CD14-positive monocyte (primary cell): ENCODE results near the gene TSSK6. TPM values are rescaled to one million over a fixed set of nuclear protein-coding genes. Genes with fewer than 3 reads are reported as not detected.

Experiments
- DNase-seq, 3 donors: peaks; one replicate each; pipeline ENCODE4 v3.0.0-alpha.2; 2011 to 2022
- H2AFZ ChIP-seq: 2 replicates; pipeline ENCODE4 v1.6.0; 2012; ENCODE audit warnings: mild to moderate bottlenecking, low read depth, low read length, inconsistent platforms; ENCODE audit not compliant: insufficient read depth, poor library complexity, severe bottlenecking
- H3K27ac ChIP-seq, 2 donors: 1 replicate in 1 of 2; 2 replicates in 1 of 2; pipeline ENCODE4 v1.5.1; 2012 to 2013; ENCODE audit warnings: low read length in 2 of 2, control low read depth in 1 of 2, inconsistent platforms in 1 of 2, low read depth in 1 of 2, mild to moderate bottlenecking in 1 of 2
- H3K27me3 ChIP-seq, 2 donors: one replicate each; pipeline versions ENCODE4 v1.6.0 to v1.6.1; 2011 to 2013; ENCODE audit warnings: low read length in 2 of 2; ENCODE audit not compliant: control insufficient read depth in 2 of 2, insufficient read depth in 2 of 2
- H3K36me3 ChIP-seq, 2 donors: replicated peaks in 1 of 2; 1 replicate in 1 of 2; 2 replicates in 1 of 2; pipeline versions ENCODE4 v1.5.1 to v1.6.1; 2012 to 2013; ENCODE audit warnings: low read length in 2 of 2, control low read depth in 1 of 2, inconsistent platforms in 1 of 2, mild to moderate bottlenecking in 1 of 2; ENCODE audit not compliant: insufficient read depth in 2 of 2, control insufficient read depth in 1 of 2
- H3K4me1 ChIP-seq, 2 donors: 1 replicate in 1 of 2; 2 replicates in 1 of 2; pipeline versions ENCODE4 v1.5.1 to v1.6.1; 2012 to 2013; ENCODE audit warnings: low read length in 2 of 2, control low read depth in 1 of 2, inconsistent platforms in 1 of 2, mild to moderate bottlenecking in 1 of 2, moderate library complexity in 1 of 2; ENCODE audit not compliant: insufficient read depth in 2 of 2, control insufficient read depth in 1 of 2
- H3K4me2 ChIP-seq: replicated peaks from 2 replicates; pipeline ENCODE3; 2012; ENCODE audit warnings: low read length, moderate library complexity, mild to moderate bottlenecking; ENCODE audit not compliant: poor library complexity, severe bottlenecking; ENCODE audit errors: extremely low read depth
- H3K4me3 ChIP-seq, 3 experiments: fragments of 200-600 bp in 1 of 3; sonication (generic) in 1 of 3; replicated peaks in 1 of 3; 1 replicate in 2 of 3; 2 replicates in 1 of 3; pipeline ENCODE4 v1.5.1; 2011 to 2013; ENCODE audit warnings: low read length in 3 of 3, mild to moderate bottlenecking in 3 of 3, control low read depth in 2 of 3, low read depth in 2 of 3, inconsistent platforms in 1 of 3, moderate library complexity in 1 of 3
- H3K79me2 ChIP-seq: 2 replicates; pipeline ENCODE4 v1.6.0; 2012; ENCODE audit warnings: mild to moderate bottlenecking, control low read depth, inconsistent platforms, low read length, moderate library complexity; ENCODE audit not compliant: insufficient read depth
- H3K9ac ChIP-seq: 2 replicates; pipeline ENCODE4 v1.6.0; 2017; ENCODE audit warnings: low read length, mild to moderate bottlenecking; ENCODE audit not compliant: insufficient read depth, poor library complexity, severe bottlenecking
- H3K9me3 ChIP-seq, 2 donors: replicated peaks in 1 of 2; 1 replicate in 1 of 2; 2 replicates in 1 of 2; pipeline versions ENCODE4 v1.5.1 to v1.6.1; 2012 to 2013; ENCODE audit warnings: low read length in 2 of 2, control low read depth in 1 of 2; ENCODE audit not compliant: control insufficient read depth in 1 of 2, insufficient read depth in 1 of 2
- H4K20me1 ChIP-seq: 2 replicates; pipeline ENCODE4 v1.6.0; 2012; ENCODE audit warnings: mild to moderate bottlenecking, low read length, control low read depth, moderate library complexity; ENCODE audit not compliant: insufficient read depth
- H3K27ac Mint-ChIP-seq, 7 donors: one replicate each; pipeline ENCODE4 v1.8.0; 2020; ENCODE audit warnings: mild to moderate bottlenecking in 7 of 7, mixed read lengths in 7 of 7, moderate library complexity in 6 of 7, inconsistent platforms in 2 of 7
- H3K27me3 Mint-ChIP-seq, 3 donors: one replicate each; pipeline ENCODE4 v1.8.0; 2021 to 2022; ENCODE audit warnings: low read depth in 3 of 3, mild to moderate bottlenecking in 3 of 3, mixed read lengths in 3 of 3, moderate library complexity in 3 of 3, inconsistent platforms in 1 of 3
- H3K36me3 Mint-ChIP-seq, 2 donors: one replicate each; pipeline ENCODE4 v1.8.0; 2020; ENCODE audit warnings: mixed read lengths in 2 of 2, inconsistent platforms in 1 of 2, mild to moderate bottlenecking in 1 of 2
- H3K4me1 Mint-ChIP-seq: one replicate; pipeline ENCODE4 v1.8.0; 2020; ENCODE audit warnings: mild to moderate bottlenecking, mixed read lengths
- H3K4me3 Mint-ChIP-seq, 2 donors: one replicate each; pipeline ENCODE4 v1.8.0; 2020; ENCODE audit warnings: mild to moderate bottlenecking in 2 of 2, mixed read lengths in 2 of 2, moderate library complexity in 1 of 2
- H3K9me3 Mint-ChIP-seq, 7 donors: one replicate each; pipeline ENCODE4 v1.8.0; 2020 to 2022; ENCODE audit warnings: mixed read lengths in 7 of 7, mild to moderate bottlenecking in 6 of 7, moderate library complexity in 6 of 7, inconsistent platforms in 2 of 7
- CTCF ChIP-seq: fragments of 200-600 bp; IDR thresholded peaks from one replicate; pipeline ENCODE4 v1.8.0; 2022; ENCODE audit warnings: antibody characterized with exemption, mild to moderate bottlenecking
- WGBS: methylation state at CpG from one replicate; pipeline ENCODE4 v1.1.5; 2013; ENCODE audit warnings: missing lambda C conversion rate; ENCODE audit not compliant: insufficient coverage; 5-methylcytosine and 5-hydroxymethylcytosine counted together
- intact Hi-C, 2 donors: fragments of 100-400 bp; cut with micrococcal nuclease; formaldehyde crosslinking; loops; one replicate each; pipeline versions ENCODE4 v1.15.0 to v1.15.1; 2023
- polyA plus RNA-seq, 3 donors: library from polyadenylated mRNA; depleted of rRNA in 1 of 3; unstranded in 2 of 3; stranded (reverse) in 1 of 3; fragments of 300-500 nt in 2 of 3; fragments of >200 nt in 1 of 3; fragmentation: Illumina TruSeq in 2 of 3; gene quantifications; 1 replicate in 2 of 3; 2 replicates in 1 of 3; pipeline ENCODE4 v1.2.3, GENCODE V29; 2012 to 2021

TSSK6 gene
- polyA plus RNA-seq, 3 donors: 0.27 to 0.80 TPM; not detected in 1

DNA sequence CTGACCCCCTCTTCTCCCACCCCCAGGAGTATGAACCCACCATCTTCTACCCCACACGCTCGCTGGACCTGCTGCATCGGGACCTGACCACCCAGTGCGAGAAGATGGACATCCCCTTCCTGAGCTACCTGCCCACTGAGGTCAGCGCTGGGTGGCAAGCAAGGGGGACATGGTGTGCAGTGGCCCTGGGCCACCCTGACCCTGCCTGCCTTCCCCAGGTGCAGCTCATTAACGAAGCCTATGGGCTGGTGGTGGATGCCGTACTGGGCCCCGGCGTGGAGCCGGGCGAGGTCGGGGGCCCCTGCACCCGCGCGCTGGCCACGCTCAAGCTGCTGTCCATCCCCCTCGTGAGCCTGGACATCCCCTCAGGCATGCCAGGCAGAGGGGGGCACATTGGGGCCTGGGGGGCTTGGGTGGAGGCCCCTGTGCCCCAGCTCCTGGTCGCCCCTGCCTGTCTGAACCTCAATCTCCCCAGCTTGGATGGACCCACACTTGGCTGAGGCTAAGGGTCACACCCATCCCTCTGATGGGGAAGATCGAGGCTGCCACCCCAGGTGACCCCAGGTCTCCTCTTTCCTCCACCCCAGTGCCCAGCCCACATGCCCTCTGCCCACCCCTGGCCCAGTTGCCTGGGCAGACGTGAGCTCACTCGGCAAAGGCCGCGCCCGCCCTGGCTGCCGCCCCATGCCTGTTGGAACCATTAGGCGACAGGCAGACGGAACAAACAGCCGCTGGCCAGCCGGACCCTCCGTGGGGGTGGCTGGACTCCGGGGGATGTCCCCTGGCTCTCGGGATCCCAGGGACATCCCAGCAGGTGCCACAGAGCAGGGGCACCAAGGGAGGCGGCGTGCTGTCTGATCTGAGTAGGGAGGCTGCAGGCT is 20.2 kb upstream of the TSSK6 start:
- Histone ChIP-seq H4K20me1 (no peaks in the 10 kb centered on the region), H3K27ac (no peak overlapping the region), H3K4me3 (no peak overlapping the region), H3K36me3 (no peaks in the 10 kb centered on the region), H3K9me3 (peaks cover 8 to 16% of the 10 kb centered on the region in 2 donors), H3K9ac (no peak overlapping the region), H3K27me3 (peaks cover 8 to 36% of the 10 kb centered on the region in 2 donors), H3K79me2 (no peaks in the 10 kb centered on the region), H3K4me2 (no peak overlapping the region), H3K4me1 (peaks cover 9 to 12% of the 10 kb centered on the region in 2 donors), H2AFZ (no peak overlapping the region)
- no peak for DNase-seq
- 96% methylated on average over 34 of the region's 34 CpGs for WGBS
- Mint-ChIP-seq H3K9me3 (peaks cover 0 to 21% (median 18%) of the 10 kb centered on the region in 7 donors), H3K4me3 (no peak overlapping the region), H3K4me1 (peaks cover 19% of the 10 kb centered on the region), H3K27me3 (peaks cover 32 to 47% (median 46%) of the 10 kb centered on the region in 3 donors), H3K27ac (peak overlapping the region in 1 of 7 donors; percentile 79), H3K36me3 (peaks cover 2 to 10% of the 10 kb centered on the region in 2 donors)
- TF ChIP-seq CTCF: no peak
- intact Hi-C loops: loop anchor here in 1 of 2 donors (10.0 kb wide), 1 partner anchor 239 kb away; no protein-coding TSS in a partner anchor

DNA sequence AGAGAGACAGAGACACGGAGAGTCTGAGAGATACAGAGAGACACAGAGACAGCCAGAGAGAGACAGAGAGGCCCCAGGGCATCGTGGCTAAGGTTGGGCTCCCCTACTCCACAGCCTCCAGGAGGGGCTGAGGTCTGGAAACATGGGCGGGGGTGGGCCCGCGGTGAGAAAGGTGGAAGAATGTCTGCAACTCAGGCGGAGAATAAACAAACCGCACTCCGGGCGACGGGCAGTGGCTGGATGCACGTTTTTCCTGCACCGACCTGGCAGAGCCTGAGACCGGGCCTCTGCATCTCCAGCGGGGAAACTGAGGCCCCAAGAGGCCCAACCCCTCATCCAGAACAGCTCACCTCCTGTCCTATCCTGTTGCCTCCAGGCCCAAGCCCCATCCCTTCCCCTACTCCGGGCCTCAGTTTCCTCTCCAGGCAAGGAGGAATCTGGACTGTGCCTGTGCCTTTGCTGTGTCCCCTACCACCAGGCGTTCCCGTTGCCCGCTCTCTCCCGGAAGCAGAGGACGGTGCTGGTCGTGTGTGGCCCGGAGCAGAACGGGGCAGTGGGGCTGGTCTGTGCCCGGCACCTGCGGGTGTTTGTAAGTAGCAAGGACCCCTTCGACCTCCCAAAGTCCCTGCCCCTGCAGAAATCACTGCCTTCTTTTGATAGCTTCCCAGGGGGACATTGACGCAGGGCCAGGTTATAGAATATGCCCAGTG is 19.4 kb upstream of the TSSK6 start:
- Mint-ChIP-seq H3K27me3 (peaks cover 26 to 39% (median 37%) of the 10 kb centered on the region in 3 donors), H3K27ac (no peak overlapping the region), H3K9me3 (peaks cover 0 to 17% (median 10%) of the 10 kb centered on the region in 7 donors), H3K4me1 (peaks cover 17% of the 10 kb centered on the region), H3K4me3 (no peak overlapping the region), H3K36me3 (peaks cover 4 to 16% of the 10 kb centered on the region in 2 donors)
- H3K36me3 ChIP-seq: peaks cover 0 to 2% of the 10 kb centered on the region in 2 donors
- H3K79me2 ChIP-seq: no peaks in the 10 kb centered on the region
- no peaks in the 10 kb centered on the region for H4K20me1 ChIP-seq
- no peak overlapping the region for H3K4me3 ChIP-seq
- H3K4me2 ChIP-seq: no peak overlapping the region
- H2AFZ ChIP-seq: no peak overlapping the region
- DNase-seq: no peak
- intact Hi-C loops: loop anchor here in 1 of 2 donors (5.0 to 10.0 kb wide), 2 partner anchors 240 to 423 kb away; no protein-coding TSS in a partner anchor
- WGBS: 92% methylated on average over 24 of the region's 27 CpGs
- no peak overlapping the region for H3K9ac ChIP-seq
- H3K4me1 ChIP-seq: peaks cover 8 to 10% of the 10 kb centered on the region in 2 donors
- H3K27me3 ChIP-seq: peaks cover 8 to 30% of the 10 kb centered on the region in 2 donors
- no peak for TF ChIP-seq CTCF
- H3K9me3 ChIP-seq: peaks cover 0 to 13% of the 10 kb centered on the region in 2 donors
- H3K27ac ChIP-seq: no peak overlapping the region
